ENCODE data around the gene NME3. TPM values are rescaled to one million over a fixed set of nuclear protein-coding genes. Genes with fewer than 3 reads are reported as not detected.

NME3 gene
- total and polyA plus RNA-seq, 9 of the 15 experiments (the other 6 are each of a cell fraction or from before 2014, with no cell fraction given), result 0.68 to 76.3 (median 11.5) TPM

DNA sequence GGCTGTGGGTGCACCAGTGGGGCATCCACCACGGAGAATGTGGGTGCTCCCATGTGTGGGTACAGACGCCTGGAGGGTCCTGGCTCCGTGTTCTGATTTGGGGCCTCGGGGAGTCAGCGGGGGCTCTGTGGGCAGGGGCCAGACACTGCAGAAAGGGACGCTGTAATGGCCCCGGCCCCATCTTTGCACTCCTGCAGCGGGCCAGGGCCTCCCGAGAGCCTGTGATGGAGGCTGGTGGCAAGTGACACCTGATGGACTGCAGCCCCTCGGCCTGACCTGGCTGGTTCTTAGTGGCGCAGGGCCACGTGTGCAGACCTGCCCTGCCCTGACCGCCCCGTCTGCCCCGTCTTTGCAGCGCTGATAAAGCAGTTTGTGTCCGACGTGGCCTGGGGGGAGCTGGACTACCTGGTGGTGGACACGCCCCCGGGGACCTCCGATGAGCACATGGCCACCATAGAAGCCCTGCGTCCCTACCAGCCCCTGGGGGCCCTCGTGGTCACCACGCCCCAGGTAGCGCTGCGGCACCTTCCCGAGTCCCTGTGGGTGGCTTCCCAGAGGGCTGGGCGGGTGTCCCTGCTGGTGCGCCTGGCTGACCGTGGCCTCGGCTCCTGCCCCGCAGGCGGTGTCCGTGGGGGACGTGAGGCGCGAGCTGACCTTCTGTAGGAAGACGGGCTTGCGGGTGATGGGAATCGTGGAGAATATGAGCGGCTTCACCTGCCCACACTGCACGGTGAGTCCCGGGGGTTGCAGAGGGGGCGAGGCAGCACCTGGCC lies 16.2 kb upstream of the NME3 start:
- H3K9ac ChIP-seq (ENCODE audit: insufficient read depth in 1 of 2, low read depth in 2 of 2, low read length in 2 of 2), result no peak overlapping the region; a peak in 1 of 4 replicates
- H3K36me3 ChIP-seq (ENCODE audit: control insufficient read depth, insufficient read depth, low read length), result peaks cover 59% of the 10 kb centered on the region; the same call in 1 of the 3 replicates
- H3K79me2 ChIP-seq (ENCODE audit: control insufficient read depth, insufficient read depth, low read length), result peaks cover 44% of the 10 kb centered on the region
- no peak for TF ChIP-seq CCNT2 (IDR thresholded peaks at IDR 0.05; ENCODE audit: borderline replicate concordance, extremely low read depth, insufficient read length, low read depth, low read length)
- no peak for TF ChIP-seq CBX1 (IDR thresholded peaks at IDR 0.05; ENCODE audit: low read depth)
- no peak for TF ChIP-seq TRIM28 (IDR thresholded peaks at IDR 0.05)
- TF ChIP-seq ZNF224 (CRISPR knock-in tag; IDR thresholded peaks at IDR 0.05), result no peak
- peak; percentile 52 for TF ChIP-seq POLR2G (IDR thresholded peaks at IDR 0.05; ENCODE audit: low read depth, low read length)
- TF ChIP-seq RBFOX2 (IDR thresholded peaks at IDR 0.05; ENCODE audit: low read depth, low read length), result peak; percentile 18; the same call in 1 of the 2 replicates
- TF ChIP-seq, protein P1, sequence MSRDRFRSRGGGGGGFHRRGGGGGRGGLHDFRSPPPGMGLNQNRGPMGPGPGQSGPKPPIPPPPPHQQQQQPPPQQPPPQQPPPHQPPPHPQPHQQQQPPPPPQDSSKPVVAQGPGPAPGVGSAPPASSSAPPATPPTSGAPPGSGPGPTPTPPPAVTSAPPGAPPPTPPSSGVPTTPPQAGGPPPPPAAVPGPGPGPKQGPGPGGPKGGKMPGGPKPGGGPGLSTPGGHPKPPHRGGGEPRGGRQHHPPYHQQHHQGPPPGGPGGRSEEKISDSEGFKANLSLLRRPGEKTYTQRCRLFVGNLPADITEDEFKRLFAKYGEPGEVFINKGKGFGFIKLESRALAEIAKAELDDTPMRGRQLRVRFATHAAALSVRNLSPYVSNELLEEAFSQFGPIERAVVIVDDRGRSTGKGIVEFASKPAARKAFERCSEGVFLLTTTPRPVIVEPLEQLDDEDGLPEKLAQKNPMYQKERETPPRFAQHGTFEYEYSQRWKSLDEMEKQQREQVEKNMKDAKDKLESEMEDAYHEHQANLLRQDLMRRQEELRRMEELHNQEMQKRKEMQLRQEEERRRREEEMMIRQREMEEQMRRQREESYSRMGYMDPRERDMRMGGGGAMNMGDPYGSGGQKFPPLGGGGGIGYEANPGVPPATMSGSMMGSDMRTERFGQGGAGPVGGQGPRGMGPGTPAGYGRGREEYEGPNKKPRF (IDR thresholded peaks at IDR 0.05; ENCODE audit: low read depth, low read length), result no peak
- no peak for TF ChIP-seq ZNF75A (CRISPR knock-in tag; IDR thresholded peaks at IDR 0.05)
- TF ChIP-seq, protein P2, sequence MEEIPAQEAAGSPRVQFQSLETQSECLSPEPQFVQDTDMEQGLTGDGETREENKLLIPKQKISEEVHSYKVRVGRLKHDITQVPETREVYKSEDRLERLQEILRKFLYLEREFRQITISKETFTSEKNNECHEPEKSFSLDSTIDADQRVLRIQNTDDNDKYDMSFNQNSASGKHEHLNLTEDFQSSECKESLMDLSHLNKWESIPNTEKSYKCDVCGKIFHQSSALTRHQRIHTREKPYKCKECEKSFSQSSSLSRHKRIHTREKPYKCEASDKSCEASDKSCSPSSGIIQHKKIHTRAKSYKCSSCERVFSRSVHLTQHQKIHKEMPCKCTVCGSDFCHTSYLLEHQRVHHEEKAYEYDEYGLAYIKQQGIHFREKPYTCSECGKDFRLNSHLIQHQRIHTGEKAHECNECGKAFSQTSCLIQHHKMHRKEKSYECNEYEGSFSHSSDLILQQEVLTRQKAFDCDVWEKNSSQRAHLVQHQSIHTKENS (CRISPR knock-in tag; IDR thresholded peaks at IDR 0.05), result no peak
- no peak for TF ChIP-seq ZNF561 (CRISPR knock-in tag; conservative IDR thresholded peaks at IDR 0.05)
- H3K4me2 ChIP-seq (ENCODE audit: insufficient read depth, low read length), result no peak overlapping the region
- DNase-seq (ENCODE audit: extremely low read depth in 1 of 4, low spot score in 3 of 4) (no peak), FAIRE-seq (no peak), ATAC-seq (no peak)
- no peaks in the 10 kb centered on the region for H3K27me3 ChIP-seq (ENCODE audit: control insufficient read depth in 2 of 2, insufficient read depth in 2 of 2, low read length in 2 of 2)
- intact Hi-C loops (cut with micrococcal nuclease), result no loop called here
- H3K4me1 ChIP-seq (replicated peaks in 1 of 2; ENCODE audit: control insufficient read depth in 2 of 2, insufficient read depth in 2 of 2, low read length in 2 of 2), result peaks cover 2 to 79% of the 10 kb centered on the region in 2 experiments; a peak in 3 of 5 replicates
- no peaks in the 10 kb centered on the region; the same call in 1 of the 2 replicates for H4K20me1 ChIP-seq (replicated peaks; ENCODE audit: control insufficient read depth, insufficient read depth, low read length)
- no peak overlapping the region for H3K27ac ChIP-seq (ENCODE audit: extremely low read depth, low read depth, low read length)
- no peak overlapping the region for H2AFZ ChIP-seq (ENCODE audit: low read depth, low read length)
- CTCF ChIA-PET (ENCODE audit: low intra/inter-chr PET ratio), result interaction anchor here (0.6 kb wide), 1 partner anchor 550 kb away, joined by 3 read pairs; no protein-coding TSS in a partner anchor
- no peak overlapping the region for H3K4me3 ChIP-seq
- in situ Hi-C loops (cut with MboI), result no loop called here
- POLR2A ChIA-PET, result no interaction called here
- H3K9me3 ChIP-seq (replicated peaks; ENCODE audit: control insufficient read depth, insufficient read depth, low read depth, low read length), result no peaks in the 10 kb centered on the region
- 95% methylated on average over 25 of the region's 44 CpGs for whole genome bisulfite sequencing (ENCODE audit: insufficient coverage, low coverage, missing lambda C conversion rate)
- H3K9me1 ChIP-seq (ENCODE audit: control insufficient read depth, insufficient read depth, low read length), result no peaks in the 10 kb centered on the region
- BruUV-seq (replicated peaks), result no TSS peak
